Stimulated activated CD4-positive, alpha-beta T cell treated with anti-CD3 and anti-CD28 coated beads, Interleukin-4, amount 100 ng/mL, for 1 hour (primary cell): Measurements from ENCODE around the gene SLC16A8.
"Not testable (repeated sequence)": the region's sequence is repeated elsewhere in the genome, so short reads cannot be mapped to it uniquely, and the experiment has no call there.

Source experiments
- DNase-seq: peaks from one replicate; pipeline ENCODE4 v3.0.0-alpha.2; 2020

Gene SLC16A8

DNA sequence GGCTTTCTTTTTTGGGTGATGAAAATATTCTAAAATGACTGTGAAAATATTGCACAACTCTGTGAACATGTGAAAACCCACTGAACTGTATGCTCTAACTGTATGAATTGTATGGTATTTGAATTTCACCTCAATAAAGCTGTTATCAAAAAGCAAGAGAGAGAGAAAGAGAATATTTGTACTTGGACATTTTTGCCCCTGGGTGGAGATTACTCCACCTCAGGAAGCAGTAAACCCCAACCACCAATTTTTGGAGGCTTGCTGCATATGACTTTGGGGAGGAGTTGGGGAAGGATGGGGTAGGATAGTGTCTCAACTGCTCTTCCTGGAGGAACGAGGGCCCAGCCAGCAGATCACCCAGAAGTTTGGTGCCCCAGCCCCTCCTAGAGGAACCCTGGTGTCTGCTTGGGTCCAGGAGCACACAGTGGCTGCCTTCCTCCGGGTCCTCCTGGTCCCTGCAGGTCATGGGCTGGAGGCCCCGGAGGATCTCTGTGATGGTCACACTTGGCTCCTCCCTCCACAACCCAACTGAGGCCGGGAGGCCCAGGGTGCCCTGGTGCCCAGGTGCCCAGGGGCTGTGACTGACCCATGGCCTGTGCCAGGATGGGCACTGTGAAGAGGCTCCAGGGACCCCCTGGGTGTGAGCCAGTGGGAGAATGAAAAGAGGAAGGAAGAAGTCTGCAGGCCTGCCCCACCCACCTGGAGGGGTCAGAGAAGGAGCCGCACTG is 42.1 kb downstream of the SLC16A8 start:
- DNase-seq, result no peak

DNA sequence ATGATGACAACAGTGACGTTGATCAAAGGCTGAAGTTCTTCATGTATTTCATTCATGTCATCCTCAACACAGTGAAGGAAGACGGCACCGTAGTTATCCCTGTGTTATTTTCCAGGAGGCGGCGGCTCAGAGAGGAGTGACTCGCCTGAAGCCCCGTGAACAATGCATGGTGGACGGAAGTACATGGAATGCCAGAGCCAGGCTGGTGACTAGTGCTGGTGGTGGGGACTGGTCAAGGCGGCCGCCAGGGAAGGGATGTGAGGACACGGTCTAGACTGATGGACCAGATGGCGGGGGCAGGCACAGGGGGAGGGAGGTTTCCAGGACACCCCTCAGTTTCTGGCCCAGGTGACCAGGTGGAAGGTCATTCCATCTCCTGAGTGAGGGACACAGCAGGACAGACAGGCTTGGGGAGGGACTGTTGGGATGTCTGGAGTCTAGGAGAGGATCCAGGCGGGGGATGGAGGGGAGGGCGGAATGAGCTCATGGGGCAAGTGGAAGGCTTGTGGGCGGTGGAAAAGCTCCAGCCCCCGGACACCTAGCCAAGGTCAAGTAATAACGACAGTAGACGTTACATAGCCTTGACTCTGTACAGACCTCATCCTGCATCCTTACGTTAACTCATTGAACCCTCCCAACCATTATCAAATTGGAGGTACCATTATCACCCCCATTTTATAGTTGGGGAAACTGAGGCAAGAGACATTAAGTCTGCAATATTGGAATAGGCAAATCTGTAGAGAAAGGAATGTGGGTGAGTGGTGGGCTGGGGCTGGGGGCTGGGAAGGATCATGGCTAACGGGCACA is 42.8 kb downstream of the SLC16A8 start:
- DNase-seq, result no peak

DNA sequence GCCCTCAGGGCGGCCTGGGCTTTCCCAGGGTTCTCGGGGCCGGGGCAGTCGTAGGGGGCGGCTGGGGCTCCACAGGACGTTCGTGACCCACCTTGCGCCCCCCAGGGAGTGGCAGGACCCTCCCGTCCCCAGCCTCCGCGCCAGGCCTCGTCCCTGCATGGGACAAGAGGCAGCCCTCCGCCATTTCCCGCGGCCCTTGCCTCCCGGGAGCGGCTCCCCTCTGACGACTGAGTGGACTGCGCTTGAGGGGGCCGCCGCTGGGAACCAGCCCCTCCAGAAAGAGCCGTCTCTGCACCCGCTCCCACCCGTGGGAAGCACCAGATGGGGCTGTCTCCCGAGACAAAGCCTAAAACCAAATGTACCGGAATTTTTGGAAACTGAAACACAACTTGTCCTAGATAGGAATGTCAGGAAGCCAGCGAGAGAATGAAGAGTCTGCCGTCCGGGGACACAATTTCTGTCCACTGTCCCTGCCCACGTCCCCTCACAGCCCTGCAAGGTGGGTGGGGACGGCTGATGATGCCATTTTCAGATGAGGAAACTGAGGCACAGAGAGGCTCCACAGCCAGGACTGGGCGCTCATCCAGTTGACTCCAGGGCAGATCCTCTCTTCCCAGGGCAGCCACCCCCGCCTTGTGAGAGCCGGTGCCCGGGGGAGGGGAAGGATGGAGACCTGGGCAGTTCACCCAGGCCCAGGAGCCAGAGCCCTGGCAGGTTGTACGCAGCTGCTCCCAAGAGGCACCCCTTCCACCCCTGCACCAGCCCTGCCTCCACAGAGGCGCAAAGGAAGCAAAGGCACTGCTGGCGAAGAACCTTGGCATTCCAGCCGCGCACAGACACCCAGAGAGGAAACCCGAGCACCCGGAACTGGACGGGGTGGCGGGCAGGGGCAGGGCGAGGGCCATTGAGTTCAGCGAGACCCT is 44.8 kb downstream of the SLC16A8 start:
- no peak for DNase-seq

DNA sequence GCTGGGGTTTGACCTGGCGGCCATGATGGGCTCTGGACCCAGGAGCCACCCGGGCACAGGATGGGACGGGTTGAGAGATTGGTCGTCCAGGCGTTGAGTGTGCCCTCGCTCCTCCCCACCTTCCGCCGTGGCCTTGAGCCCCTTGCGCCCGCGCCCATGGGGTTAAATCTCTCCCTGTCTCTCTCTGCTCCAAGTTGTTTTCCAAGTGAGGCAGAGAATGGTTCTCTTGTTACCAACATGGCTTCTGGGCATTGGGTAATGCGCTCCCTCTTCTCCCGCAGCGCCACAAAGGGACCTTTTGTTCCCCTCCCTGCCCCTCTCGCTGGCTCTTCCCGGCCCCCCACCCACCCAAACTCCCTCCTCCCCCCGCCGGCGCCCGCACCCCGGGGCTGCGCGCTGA is 45.6 kb downstream of the SLC16A8 start:
- DNase-seq, result no peak

DNA sequence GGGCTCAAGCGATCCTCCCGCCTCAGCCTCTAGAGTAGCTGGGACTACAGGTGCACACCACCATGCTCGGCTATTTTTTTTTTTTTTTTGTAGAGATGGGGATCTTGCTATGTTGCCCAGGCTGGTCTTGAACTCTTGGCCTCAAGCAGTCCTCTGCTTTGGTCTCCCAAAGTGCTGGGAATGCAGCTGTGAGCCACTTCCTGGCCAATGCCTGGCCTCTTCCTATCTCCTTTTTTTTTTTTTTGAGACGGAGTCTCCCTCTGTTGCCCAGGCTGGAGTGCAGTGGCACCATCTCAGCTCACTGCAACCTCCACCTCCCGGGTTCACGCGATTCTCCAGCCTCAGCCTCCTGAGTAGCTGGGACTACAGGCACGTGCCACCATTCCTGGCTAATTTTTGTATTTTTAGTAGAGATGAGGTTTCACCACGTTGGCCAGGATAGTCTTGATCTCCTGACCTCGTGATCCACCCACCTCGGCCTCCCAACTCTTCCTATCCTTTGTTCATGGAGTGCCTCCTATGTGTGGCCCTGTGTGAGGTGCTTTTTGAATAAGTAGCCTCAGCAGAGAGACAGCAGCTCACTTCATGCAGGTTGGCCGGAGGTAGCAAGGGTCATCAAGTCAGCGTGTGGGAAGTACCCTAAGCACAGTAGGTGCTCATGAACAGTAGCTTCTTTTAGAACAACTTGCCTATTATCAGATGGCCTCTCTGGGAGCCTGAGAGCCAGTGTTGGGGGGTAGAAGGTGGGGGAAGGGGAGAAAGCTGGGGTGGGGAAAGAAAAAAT is 46.4 kb downstream of the SLC16A8 start:
- not testable (repeated sequence) for DNase-seq

DNA sequence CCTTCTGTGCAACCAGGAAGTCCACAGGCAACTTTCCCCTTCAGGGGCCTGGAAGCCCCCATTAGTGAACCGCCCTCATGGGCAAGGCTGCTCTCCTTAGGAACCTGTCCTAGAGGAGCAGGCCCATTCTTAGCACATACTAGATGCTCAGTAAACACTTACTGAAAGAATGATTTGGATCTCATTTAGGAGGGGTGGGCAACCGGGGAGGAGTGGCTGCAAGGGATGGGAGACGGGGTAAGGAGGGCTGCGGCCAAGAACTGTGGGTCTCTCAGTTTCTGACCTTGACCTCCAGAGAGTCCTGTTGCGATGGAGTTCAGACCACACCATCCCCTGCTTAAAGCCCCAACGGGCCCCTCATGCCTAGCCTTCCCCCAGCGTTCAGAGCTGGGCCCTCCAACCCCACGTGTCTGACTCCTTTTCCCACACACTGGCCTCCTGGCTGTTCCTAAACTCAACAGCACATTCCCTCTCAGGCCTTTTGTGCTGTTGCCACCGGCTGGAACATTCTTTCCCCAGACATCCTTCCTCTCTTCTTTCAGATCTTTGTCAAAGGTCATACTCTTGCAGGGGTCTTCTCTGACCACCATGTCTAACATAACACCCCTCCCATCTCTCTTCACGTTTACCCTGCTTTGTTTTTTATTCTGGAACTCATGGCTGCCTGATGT is 47.5 kb downstream of the SLC16A8 start:
- DNase-seq, result no peak

DNA sequence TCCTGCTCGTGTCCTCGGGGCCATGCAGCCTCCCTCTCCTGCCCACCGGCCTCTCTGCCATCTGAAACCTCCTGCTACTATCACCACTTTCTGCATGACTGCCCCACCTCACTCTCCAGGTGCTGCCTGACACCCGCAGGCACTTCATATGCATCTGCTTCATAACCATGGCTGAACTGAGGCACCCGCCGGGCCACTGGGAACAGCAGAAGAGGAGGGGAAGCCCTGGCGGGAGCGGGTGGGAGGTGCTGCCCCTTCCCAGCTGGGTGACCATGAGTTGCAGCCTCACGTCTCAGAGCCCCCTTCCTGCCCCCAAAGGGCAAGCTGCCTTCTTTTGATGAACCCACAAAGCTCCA is 48.5 kb downstream of the SLC16A8 start:
- DNase-seq, result no peak

DNA sequence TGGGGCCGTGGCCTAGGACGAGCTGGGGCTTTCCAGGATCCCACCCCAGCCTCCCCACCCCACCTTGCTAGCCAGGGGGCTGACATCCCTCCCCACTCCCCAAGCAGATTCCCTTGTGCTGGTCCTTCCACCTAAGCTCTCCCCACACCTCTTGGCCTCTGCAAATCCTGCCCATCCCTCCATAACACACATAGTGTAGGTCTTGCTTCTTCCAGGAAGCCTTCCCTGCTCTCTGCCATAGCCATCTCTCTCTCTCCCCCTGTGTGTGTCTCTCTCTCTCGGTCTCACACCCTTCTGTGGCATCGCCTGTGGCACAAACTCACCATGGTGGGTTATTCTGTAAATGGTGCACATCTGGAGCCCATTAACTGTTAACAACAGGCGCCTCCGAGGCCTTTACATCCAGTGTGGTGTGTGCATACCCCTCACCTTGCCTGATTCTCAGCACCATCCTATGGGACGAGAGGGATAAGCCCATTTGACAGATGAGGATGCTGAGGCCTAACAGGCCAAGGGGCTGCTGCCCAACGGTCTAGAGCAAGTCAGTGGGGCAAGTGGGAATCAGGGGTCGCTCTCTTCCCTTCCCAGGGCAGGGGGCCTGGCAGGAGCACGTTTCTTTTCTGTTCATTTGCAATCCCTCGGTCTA is 49.0 kb downstream of the SLC16A8 start:
- DNase-seq, result no peak

DNA sequence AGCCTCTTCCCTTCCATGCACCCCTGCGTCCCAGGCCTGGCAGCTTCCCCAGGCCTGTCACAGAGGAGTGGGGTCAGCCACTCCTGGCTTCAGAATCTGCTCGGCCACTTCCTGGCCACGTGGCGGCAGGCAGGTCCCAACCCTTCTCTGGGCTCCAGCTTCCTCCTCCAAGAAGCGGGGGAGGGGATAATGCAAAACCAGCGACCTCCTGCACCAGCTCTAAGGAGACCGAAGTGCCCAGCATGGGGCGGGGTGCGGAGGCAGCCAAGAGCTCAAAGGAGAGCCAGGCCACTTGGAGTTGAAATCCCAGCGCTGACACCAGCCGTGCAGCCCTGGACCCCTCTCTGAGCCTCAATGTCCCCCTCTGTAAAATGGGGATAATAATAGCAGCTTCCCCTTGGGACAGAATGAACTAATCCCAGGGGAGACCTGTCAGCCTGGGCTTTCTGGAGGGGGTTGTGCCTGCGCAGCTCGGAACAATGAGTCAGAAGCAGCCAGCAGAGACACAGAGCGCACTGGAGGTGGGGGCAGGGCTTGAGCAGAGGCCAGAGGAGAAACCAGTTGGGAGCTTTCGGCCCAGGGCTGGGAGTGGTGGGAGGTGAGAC is 49.6 kb downstream of the SLC16A8 start:
- no peak for DNase-seq

DNA sequence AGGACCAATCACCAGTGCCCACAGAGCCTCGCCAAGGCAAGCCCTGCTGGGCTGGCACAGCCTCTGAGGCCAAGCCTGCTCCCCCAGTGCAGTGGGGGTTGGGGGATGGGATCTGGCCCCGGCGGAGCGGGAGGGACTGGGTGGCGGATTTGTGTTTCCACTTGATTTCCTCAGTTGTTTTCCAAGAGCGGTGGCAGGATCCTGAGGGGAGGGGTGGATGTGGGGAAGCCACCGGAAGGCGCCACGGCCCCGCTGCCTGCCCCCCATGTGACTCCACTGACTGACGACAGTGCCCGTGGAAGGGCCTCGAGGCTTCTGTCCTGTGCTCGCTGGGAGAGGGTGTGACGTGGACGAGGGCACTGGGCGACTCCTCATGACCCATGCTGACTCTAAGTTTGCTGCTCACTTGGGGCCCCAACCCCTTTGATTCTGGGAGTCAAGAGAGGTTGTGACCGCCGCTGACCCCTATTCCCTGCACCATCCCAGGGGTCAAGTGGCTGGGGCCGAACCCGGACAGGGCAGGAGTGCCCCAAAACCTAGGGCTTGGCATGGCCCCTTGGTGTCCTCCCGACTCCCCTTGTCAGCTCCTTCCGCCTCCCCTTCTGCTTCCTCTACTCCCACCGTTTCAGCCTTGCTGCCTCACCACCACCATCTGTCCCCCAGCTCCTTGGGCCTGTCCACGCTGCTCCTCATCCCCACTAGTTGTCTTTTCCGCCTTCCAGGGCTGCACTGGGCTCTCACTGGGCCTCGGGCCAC is 50.3 kb downstream of the SLC16A8 start:
- no peak for DNase-seq

DNA sequence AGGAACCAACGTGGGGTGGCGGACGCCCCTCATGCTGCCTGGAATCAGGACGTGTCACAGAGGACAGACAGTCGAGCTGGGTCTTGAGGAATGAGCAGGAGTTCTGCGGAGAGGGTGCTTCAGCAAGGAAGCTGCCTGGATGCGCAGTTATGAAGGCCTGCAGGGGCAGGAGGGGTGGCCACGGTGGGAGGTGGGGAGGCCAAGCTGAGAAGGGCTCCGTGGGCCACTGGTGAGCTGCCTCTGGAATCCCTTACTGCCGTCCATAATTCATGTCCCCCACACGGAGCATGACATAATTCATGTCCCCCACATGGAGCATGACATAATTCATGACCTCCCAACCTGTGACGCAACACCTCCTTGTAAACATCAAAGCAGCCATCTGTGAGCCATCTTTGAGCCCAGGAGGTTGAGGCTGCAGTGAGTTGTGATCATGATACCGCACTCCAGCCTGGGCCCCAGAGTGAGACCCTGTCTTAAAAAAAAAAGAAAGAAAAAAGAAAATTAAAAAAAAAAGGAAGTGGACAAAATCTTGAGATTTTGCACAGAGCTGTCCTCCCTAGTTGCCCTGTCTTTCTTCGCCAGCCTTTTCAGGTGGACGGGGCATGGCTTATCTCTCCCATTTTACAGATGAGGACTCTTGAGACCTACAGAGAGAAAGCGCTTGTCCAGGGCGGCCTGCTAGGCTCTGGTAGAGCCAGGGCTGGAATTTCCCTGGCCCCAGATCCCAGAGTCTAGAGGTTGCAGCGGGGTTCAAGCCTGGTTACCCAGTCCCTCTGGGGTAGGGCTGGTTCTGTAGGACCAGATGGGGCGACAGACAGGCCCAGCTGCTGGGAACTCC is 51.1 kb downstream of the SLC16A8 start:
- DNase-seq, result no peak

DNA sequence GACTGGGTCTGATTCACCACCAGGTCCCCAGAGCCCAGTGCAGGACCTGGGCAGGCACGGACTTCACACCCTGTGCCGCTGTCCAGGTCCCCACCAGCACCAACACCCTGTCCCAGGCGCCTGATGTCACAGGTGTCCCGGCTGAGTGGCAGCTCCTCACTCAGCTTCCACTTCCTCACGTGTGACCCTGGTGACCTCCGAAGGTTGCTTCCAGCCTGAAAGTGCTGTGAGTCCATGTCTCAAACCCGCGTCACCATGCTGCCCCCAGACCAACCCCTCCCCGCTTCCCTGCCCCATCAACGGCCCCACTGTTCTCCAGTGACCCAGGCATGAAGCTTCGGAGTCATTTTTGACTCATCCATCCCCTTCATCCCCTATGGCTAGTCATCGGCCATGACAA is 52.5 kb downstream of the SLC16A8 start:
- no peak for DNase-seq

DNA sequence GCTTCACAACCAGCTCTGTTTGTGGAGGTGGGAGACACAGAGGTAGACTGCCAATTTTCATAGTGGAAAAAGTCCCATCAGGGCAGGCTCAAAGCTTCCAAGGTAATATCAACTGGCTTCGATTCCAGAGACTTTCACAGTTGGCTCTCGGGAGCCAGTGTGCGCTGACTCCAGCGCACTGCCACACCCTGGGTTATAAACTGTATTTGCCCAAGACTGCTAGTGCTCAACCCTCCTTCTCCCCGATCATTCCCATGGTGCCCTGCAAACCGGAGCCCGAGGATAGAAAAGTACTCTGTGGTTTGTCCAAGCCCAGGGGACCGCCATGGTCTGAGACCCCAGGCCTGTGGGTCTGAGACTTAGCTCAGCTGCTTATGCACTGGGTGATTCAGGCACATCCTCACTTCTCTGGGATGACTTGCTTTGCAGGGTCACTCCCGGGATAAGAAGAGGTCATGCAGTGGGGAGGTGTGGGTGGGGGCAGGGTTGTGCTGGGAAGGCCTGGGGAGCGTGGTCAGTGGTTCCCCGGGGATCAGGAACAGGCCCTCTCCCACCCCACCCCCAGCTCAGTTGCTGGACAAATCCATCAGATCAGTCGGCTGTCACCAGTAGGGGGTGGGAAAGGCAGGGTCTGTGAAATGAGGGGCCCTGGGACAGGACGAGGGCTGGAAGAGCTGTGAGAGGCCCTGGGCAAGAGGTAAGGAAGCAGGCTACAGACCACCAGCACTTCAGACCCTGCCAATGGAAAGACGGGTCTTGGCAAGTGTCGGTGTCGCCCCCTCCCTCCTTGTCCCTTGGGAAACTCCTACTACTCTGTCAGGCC is 53.5 kb downstream of the SLC16A8 start:
- DNase-seq, result no peak

DNA sequence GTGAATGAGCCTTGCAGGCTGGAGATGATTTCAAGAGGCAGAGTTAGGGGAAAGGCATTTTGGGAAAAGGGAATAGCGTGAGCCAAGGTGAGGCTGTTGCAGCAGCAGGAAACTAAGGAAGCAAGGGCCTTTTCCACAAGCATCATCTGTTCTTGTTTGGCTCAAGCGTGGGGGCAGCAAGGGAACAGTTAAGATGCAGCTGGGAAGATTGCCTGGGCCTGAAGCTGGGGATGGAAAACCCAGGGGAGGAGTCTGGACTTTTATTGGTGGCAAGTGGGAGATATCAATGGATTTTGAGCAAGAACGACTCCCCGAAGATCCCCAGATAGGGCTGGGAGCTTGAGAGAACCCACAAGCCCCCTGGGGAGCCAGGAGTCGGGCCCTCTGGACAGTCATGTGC is 54.1 kb downstream of the SLC16A8 start:
- DNase-seq, result no peak

DNA sequence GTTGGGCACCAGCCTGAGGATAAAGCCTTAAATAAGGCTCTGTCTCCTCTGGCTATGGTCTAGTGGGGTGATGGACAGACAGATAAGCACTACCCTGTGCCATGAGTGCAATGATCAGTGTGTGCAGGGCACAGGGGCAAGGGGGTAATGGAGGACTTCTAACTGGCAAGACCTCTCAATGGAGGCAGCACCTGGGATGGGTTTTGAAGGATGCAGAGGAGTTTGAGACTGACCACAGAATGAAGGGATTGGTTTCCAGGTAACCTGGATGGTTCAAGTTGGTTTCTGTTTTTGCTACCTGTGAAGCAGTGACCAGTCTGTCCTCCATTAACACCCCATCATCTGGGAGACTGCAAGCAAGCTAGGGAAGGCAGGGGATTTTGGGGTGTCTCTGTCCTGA is 54.6 kb downstream of the SLC16A8 start:
- no peak for DNase-seq

DNA sequence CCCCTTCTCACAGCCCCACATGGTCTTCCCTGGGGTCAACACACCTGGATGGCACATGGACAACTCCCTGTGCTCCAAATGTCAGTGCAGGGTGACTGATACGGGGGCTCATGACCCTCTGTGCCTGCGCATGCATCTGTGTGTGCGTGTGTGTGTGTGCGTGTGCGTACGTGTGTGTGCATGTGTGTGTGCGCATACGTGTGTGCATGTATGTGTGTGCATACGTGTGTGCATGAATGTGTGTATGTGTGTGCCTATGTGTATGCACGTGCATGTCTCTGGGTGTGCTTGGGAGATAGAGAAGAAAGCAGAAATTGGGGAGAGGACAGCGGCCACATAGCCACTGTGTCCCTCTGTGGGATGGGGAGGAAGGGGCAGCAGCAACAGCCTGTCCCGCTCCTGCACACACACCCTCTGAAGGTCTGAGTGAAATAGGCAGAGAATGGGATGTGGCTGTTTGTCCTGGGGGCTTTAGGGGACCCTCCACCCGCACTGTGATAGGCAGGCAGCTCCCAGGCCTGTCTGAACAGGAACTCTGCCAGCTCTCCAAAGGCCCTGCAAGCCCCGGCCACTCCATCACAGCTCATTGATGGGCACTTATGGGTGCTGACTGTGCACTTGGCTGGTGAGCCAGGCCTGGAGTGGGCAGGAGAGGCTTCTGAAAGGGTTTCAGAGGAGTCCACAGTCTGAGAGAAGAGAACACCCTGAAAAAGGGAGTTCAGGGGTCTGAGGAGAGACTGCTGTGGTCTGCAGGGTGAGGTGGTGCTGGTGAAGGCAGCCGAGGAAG is 55.4 kb downstream of the SLC16A8 start:
- no peak for DNase-seq
